AG04450 (cell line): ENCODE results near the gene PPM1H. TPM values are rescaled to one million over a fixed set of nuclear protein-coding genes. Genes with fewer than 3 reads are reported as not detected.

Experiments
- CTCF ChIA-PET: fragments of 300-600, 350-600 bp; formaldehyde crosslinking; extraction: SDS; loops from one replicate; lab custom pipeline; 2022; ENCODE audit warnings: antibody characterized with exemption, inconsistent platforms; lab: Charles Lee
- POLR2A ChIA-PET: fragments of 350-600 bp; formaldehyde crosslinking; extraction: SDS; loops from one replicate; lab custom pipeline; 2021; ENCODE audit warnings: antibody characterized with exemption, inconsistent platforms; lab: Yijun Ruan, JAX
- DNase-seq: peaks from one replicate; pipeline ENCODE4 v3.0.0-alpha.2; 2011; ENCODE audit warnings: low read depth, low spot score
- H3K27ac ChIP-seq: one replicate; pipeline ENCODE4 v1.5.1; 2012; ENCODE audit warnings: low read depth, low read length, control low read depth
- H3K27me3 ChIP-seq: one replicate; pipeline ENCODE4 v1.6.0; 2012; ENCODE audit warnings: low read length; ENCODE audit not compliant: control insufficient read depth, insufficient read depth
- H3K4me3 ChIP-seq: 2 replicates; pipeline ENCODE4 v1.5.1; 2011; ENCODE audit warnings: mild to moderate bottlenecking, low read depth, low read length, control low read depth
- H3K9me3 ChIP-seq: 2 replicates; pipeline ENCODE4 v1.5.1; 2012; ENCODE audit warnings: low read length; ENCODE audit not compliant: control insufficient read depth, insufficient read depth
- CTCF ChIP-seq: IDR thresholded peaks from 2 replicates; pipeline ENCODE4 v1.5.1; 2011; ENCODE audit warnings: low read depth, low read length, control low read depth, inconsistent platforms
- polyA plus RNA-seq: library from polyadenylated mRNA; depleted of rRNA; stranded (reverse); fragments of >200 nt; gene quantifications from 2 replicates; pipeline ENCODE4 v1.2.3, GENCODE V29; 2011

The PPM1H gene
- polyA plus RNA-seq, 1 experiment: 0.12 TPM

GRCh38 chr12:62803756-62804155 lies 131.2 kb downstream of the PPM1H start:
- no peak overlapping the region for H3K4me3 ChIP-seq
- POLR2A ChIA-PET: interaction anchor here (0.6 kb wide), 1 partner anchor 157 kb away, joined by 3 read pairs; no protein-coding TSS in a partner anchor
- peaks cover 5% of the 10 kb centered on the region for H3K27me3 ChIP-seq
- no peak for TF ChIP-seq CTCF
- H3K27ac ChIP-seq: no peak overlapping the region
- H3K9me3 ChIP-seq: peaks cover 3% of the 10 kb centered on the region; the same call in 1 of the 2 replicates
- CTCF ChIA-PET: interaction anchor here (0.6 to 12.1 kb wide), 9 partner anchors 10 to 1528 kb away, joined by 3 to 128 read pairs (median 5); no protein-coding TSS in a partner anchor
- DNase-seq: no peak

DNA sequence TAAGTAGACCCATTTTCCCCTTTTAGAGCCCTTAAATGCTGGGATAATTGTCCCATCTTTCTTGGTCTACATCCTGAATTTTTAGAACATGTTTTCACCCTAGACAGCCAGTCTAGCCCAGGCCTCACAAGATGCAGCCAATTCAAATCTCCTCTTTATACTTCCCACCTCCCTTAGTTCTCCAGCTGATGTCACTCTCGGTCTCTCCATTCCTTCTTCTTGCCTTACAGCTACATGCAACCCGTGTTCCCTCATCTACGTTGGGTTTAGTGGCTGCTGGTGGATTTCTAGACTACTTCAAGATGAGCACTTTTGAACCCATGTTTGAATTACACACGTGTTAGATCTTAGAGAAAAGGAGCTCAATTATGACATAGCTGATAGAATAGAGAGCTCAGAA lies 132.0 kb downstream of the PPM1H start:
- CTCF ChIA-PET: interaction anchor here (0.6 to 12.1 kb wide), 8 partner anchors 10 to 1529 kb away, joined by 3 to 128 read pairs (median 4); no protein-coding TSS in a partner anchor
- POLR2A ChIA-PET: no interaction called here
- no peak overlapping the region for H3K27ac ChIP-seq
- H3K4me3 ChIP-seq: no peak overlapping the region
- TF ChIP-seq CTCF: no peak
- H3K27me3 ChIP-seq: peaks cover 2% of the 10 kb centered on the region
- DNase-seq: no peak
- H3K9me3 ChIP-seq: peaks cover 3% of the 10 kb centered on the region; the same call in 1 of the 2 replicates

DNA sequence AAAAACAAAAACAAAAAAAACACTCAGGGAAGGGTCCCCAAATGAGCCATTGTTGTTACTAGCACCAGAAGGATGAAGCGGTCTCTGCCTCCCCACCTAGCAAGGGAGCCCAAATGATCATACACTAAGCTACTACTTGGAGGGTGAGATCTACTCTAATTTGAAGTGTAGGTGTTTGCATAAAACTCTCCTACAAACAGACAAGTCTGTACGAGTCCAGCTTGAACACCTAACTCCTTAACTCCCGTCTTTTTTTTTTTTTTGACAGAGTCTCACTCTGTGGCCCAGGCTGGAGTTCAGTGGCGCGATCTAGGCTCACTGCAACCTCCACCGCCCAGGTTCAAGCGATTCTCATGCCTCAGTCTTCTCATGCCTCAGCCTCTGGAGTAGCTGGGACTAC lies 132.6 kb downstream of the PPM1H start:
- no peak for TF ChIP-seq CTCF
- POLR2A ChIA-PET: no interaction called here
- CTCF ChIA-PET: interaction anchor here (0.5 to 12.1 kb wide), 8 partner anchors 11 to 366 kb away, joined by 3 to 128 read pairs (median 4); no protein-coding TSS in a partner anchor

GRCh38 chr12:62801796-62802195 lies 133.2 kb downstream of the PPM1H start:
- ChIA-PET POLR2A (no interaction called here), CTCF (interaction anchor here (0.7 to 12.1 kb wide), 6 partner anchors 12 to 365 kb away, joined by 3 to 347 read pairs (median 32); no protein-coding TSS in a partner anchor)
- H3K4me3 ChIP-seq: no peak overlapping the region
- no peak for DNase-seq
- TF ChIP-seq CTCF: no peak
- no peak overlapping the region for H3K27ac ChIP-seq
- H3K9me3 ChIP-seq: peaks cover 3% of the 10 kb centered on the region; the same call in 1 of the 2 replicates
- peaks cover 2% of the 10 kb centered on the region for H3K27me3 ChIP-seq

More for the DNA sequence above, 132.6 kb downstream of the PPM1H start:
- Histone ChIP-seq H3K9me3 (peaks cover 3% of the 10 kb centered on the region; the same call in 1 of the 2 replicates), H3K4me3 (no peak overlapping the region), H3K27me3 (peaks cover 2% of the 10 kb centered on the region), H3K27ac (no peak overlapping the region)
- no peak for DNase-seq

DNA sequence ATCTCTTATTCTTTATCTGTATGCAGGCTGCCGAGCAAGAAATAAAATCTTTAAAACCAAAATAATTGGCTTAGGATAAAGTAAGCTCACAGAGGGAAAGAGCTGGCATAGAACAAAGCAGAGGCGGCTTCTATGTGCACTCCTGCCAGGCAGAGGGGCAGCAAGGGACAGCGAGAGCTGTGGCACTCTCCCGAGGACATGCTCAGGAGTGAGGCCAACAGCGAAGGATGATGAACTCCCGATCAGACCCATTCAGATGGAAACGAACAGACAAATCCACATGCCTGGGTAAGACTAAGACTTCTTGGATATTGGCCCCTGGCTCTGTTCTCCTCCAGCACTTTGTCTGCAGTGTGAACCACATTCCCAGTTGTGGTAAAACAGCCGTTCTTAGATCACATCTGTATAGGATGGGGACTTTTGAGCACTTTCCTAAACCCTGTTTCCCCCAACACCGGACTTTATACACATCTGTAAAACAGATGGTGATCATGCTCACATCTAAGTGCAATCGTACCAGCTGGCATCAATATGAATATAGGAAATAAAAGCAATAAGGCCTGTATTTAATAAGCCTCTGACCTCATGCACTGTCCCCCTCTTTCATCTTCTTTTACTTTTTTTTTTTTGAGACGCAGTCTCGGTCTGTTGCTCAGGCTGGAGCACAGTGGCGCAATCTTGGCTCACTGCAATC lies 134.1 kb downstream of the PPM1H start:
- no peak for TF ChIP-seq CTCF
- peaks cover 2% of the 10 kb centered on the region for H3K27me3 ChIP-seq
- H3K4me3 ChIP-seq: no peak overlapping the region
- ChIA-PET CTCF (interaction anchor here (0.6 to 12.1 kb wide), 9 partner anchors 12 to 376 kb away, joined by 3 to 347 read pairs (median 6); no protein-coding TSS in a partner anchor), POLR2A (interaction anchor here (0.9 kb wide), 1 partner anchor 197 kb away, joined by 3 read pairs; no protein-coding TSS in a partner anchor)
- H3K27ac ChIP-seq: no peak overlapping the region
- H3K9me3 ChIP-seq: peaks cover 3% of the 10 kb centered on the region; the same call in 1 of the 2 replicates
- no peak for DNase-seq
